HG02642 (cell line): ENCODE measurements around the gene GPR37L1.
"Not testable (repeated sequence)": the region's sequence is repeated elsewhere in the genome, so short reads cannot be mapped to it uniquely, and the experiment has no call there.

Source experiments
- ATAC-seq: cut with Tn5 transposase; IDR thresholded peaks from one replicate; pipeline ENCODE4 v1.9.1; 2021; ENCODE audit warnings: mild to moderate bottlenecking; ENCODE audit not compliant: unreplicated experiment, poor library complexity

Gene GPR37L1

DNA sequence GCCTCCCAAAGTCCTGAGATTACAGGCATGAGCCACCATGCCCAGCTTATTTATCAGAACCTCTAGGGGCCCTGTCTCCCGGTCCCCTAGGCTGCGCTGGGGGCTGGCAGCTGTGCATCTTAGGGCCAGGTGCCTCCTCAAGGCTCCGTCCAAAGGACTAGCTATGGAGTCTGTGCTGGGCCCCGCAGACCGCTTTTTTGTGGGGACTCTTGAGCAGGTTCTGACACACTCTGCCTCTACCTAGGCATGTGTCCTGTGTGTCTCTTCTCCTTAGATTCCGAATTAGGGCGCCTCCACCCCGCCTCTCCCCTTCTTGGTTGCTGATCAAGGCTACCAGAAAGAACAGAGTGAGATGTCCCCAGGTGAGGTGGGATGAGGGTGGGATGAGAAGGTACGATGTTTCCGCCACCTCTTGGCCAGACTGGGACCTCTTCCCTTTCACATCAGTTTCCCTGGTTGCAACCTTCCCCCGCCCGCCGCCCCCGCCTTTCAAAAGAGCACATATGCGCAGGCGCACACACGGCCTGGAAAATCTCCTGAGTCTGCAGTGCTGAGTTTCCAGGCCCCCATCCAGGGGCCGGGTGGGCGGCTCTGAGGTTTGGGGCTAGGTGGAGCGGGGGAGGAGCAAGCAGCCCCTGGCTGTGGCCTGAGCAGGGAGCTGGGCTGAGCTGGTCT lies 42.7 kb downstream of the GPR37L1 start:
- ATAC-seq = no peak

DNA sequence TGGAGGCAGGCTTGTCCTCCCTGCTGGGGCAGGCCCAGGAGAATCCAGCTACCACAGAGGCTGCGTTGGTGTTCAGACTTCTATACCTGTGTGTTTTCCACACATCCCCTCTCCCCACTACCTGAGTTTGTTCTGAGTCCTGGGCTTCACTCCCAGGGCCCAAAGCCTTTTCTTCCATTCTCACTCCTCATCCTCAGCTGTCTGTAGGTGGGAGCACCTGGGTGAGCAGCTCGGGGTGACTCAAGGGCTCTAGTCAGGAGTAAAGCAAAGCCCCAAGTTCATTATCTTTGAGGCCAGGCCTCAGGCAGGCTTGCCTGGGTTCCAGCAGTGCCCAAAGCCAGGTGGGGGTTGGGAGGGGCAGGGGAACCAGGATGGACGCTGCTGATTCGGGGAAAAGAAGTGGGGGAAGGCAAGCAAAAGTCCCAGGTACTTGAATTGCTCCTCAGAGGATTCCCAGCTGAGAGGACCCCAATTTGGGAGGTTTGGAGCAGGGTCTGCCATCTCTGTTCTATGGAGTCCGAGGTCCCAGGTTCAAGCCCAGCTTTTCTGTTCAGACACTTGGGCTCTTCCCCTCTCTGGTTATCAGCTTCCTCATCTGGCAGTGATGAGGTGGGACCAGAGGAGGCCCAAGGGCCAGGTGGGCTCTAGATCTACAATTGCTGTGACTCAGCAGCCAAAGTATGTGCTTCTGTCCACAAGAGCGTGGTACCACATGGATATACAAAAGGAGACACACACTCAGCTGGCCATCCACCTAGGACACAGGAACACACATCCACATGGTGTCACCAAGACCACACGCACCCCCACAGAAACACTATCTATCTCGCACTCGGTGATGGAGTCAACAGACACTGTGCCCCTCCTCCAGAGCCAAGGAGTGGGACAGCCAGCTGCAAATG lies 43.5 kb downstream of the GPR37L1 start:
- ATAC-seq = no peak

DNA sequence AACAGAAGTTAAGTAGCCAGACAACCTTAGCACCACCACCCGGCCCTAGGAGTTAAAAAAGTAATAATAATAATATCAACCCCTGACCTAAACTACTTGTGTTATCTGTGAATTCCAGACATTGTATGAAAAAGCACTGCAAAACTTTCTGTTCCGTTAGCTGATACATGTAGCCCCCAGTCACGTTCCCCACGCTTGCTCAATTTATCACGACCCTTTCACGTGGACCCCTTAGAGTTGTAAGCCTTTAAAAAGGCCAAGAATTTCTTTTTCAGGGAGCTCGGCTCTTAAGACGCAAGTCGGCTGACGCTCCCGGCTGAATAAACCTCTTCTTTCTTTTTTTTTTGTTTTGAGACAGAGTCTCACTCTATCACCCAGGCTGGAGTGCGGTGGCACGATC lies 44.3 kb downstream of the GPR37L1 start:
- not testable (repeated sequence) for ATAC-seq

DNA sequence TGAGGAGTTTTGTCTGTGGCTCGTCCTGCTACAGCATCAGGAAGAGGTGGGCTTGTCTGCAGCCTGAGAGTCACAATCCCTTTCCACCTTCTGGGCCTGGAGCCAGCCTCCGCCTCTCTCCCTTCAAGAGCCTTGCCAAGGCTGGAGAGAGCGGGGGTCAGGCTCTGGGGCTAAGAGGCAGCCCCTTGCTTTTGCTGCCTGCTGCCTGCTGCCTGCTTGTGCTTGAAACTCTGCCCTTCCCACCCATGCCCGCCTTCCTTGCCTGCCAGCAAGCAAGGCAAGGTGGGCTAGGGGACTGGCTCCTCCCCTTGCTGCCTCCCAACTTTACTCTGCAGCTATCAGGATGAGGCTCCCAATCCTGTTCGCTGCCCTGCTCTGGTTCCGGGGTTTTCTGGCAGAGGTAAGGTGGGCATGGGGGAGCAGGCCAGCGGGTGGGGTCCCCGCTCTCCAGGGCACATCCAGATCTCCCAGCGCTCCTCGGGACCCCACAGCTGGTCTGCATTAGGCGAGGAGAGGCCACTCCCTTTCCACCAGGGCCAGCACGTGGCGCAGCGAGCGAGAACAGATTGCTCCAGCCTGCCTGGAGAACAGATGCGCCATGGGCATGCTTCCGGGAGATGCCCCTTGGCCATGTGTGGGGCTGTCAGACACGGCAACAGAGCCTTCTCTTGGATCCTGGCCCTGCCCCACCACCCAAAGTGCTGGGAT lies 45.1 kb downstream of the GPR37L1 start:
- no peak for ATAC-seq

DNA sequence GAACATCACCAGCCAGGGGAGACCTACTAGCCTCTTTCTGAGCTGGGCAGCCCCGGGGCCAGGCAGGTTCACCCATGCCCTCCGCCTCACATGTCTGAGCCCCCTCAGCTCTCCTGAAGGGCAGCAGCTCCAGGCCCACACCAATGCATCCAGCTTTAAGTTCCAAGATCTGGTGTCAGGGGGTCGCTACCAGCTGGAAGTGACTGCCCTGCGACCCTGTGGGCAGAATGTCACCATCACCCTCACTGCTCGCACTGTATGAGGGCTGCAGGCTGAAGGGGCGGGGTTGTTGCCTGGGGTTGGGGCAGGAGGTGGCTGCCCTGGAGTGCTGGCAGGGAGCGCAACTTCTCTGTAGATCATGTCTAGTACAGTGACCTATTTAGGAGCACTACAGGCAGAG lies 46.1 kb downstream of the GPR37L1 start:
- ATAC-seq = no peak

DNA sequence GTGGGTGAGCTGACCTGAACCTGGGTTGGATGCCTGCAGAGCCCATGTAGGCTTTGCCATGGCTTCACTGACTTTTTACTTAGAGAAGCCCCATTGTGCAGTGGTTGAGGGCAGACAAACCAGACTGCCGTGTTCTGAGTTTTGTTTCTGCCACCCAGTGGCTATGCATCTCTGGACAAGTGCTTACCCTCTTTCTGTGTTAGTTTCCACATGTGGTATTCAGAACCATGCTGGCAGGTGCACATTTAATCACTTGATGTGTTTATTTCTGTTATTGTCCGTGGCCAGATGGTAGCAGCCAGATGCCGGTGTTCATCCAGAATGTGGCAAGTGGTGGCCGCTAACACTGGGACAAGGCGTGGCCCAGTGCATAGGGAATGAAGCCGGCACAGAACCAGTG lies 48.0 kb downstream of the GPR37L1 start:
- ATAC-seq = no peak

DNA sequence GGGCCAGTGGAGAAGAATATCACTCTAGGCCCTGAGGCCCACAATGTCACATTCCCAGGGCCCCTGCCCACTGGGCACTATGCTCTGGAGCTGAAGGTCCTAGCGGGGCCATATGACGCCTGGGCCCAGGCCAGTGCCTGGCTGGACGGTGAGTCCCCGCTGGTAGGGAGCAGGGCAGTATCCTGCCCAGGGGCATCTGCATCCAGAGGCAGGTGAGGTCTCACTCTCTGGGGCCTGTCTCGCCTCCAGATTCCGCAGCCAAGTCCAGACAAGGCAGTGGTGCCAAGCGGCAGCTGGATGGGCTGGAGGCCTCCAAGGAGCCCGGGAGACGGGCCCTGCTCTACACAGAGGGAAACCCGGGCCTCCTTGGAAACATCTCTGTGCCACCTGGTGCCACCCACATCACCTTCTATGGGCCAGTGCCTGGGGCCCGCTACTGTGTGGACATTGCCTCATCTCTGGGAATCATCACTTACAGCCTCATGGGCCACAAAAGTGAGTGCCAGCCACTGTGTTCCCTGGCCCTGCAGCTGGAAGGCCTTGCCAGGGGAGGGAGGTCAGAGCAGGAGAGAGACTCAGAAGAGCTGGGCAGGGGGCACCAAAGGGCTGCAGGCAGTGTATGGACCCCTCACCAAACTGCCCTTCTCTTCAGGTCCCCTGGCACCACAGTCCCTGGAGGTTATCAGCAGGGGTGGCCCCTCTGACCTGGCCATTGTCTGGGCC lies 48.7 kb downstream of the GPR37L1 start:
- no peak for ATAC-seq

DNA sequence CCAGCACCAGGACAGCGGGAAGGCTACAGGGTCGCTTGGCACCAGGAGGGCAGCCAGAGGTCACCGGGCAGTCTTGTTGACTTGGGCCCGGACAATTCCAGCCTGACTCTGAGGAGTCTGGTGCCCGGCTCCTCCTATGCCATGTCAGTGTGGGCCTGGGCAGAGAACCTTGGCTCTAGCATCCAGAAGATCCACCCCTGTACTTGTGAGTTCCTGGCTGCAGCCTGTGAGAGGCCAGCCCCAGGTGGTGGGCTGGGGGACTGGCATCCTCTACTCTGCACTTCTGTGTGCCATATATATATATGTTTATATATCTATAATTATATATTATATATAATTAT lies 49.3 kb downstream of the GPR37L1 start:
- ATAC-seq = no peak

DNA sequence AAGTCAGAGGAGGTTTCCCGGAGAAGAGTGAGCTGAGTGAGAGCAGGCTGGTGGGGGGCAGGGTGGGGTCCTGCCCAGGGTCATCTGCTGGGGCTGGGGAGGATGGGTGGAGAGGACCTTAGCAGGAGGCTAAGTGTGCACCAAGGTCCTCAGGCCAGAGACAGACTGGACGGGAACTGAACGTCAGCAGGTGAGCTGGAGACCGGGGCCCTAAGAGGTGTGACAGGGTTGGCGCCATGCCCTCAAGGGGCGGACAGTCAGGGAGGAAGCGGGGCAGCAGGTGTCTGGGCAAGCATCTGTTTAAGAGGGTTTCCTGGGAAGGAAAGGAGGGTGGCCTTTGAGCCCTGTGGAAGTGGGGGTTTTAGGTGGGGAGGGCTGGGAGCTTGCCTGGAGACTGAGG lies 51.3 kb downstream of the GPR37L1 start:
- ATAC-seq = no peak

DNA sequence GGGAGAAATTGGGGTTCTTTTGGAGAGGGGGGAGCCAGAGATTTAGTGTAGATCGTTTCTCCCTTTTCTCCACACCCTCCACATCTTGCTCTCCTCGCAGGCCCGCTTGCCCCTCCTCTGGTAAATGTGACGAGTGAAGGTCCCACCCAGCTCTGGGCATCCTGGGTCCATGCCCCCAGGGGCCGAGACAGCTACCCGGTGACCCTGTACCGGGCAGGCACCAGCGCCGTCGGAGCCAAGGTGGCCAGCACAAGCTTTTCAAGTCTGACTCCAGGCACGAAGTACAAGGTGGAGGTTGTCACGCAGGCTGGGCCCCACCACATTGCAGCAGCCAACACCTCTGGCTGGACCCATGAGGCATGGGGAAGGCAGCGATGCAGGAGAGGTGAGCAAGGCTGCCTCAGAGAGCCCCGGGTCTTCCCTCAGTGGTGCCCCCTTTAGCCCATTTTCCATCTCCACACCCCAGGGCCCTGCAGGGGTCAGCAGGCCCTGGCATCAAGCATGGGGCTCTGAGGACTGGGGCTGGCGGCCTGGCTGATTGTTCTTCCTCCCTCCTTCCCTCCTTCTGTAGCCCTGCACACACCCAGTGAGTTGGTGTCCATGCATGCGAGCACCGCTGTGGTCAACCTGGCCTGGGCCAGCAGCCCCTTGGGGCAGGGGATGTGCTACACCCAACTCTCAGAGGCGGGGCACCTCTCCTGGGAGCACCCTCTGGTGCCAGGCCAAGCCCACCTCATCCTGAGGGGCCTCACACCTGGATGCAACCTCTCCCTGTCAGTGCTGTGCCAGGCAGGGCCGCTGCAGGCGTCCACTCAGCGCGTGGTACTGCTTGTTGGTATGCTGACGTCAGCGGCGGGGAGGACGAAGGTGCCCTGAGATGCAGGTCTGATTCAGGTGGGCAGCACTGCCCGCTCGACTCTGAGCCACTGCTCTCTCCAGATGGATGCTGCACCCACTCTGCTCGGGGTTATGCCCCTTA lies 54.5 kb downstream of the GPR37L1 start:
- ATAC-seq = no peak

DNA sequence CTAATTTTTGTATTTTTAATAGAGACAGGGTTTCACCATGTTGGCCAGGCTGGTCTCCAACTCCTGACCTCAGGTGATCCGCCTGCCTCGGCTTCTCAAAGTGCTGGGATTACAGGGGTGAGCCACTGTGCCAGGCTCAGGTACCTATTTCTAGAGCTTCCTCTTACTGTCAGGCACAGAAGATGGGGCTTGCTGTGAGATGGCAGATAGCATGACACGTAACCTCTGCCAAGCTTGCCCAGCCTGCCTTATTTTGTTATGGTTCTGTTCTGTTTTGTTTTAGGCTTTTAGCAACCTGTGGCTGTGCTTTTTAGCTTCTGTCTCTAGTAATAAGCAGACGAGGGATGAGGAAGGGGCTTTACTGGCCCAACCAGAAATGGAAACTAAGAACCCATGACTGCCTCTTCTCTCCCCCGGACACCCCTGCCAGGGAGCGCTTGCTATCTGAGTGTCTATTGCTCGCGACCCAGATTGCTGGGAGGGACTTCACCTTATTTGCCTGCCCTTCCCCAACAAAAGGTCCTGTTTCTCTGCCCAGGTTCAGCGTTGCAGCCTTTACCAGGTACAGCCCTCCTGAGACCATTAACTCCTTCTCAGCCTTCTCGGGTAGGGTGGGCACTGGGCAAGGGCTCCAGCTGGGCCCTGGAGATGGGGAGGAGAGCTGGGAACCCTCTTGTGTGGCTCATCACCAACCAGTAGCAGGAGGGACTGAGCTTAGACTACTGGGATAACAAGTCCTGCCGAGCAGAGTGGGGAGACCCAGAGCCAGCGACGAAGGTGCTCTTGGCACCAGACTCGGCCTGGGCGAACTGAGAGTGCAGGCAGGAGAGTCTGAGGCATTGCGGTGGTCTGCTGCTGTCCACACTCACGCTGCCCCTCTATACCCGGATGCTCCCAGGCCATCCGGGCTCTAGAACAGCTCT lies 57.4 kb downstream of the GPR37L1 start:
- no peak for ATAC-seq

DNA sequence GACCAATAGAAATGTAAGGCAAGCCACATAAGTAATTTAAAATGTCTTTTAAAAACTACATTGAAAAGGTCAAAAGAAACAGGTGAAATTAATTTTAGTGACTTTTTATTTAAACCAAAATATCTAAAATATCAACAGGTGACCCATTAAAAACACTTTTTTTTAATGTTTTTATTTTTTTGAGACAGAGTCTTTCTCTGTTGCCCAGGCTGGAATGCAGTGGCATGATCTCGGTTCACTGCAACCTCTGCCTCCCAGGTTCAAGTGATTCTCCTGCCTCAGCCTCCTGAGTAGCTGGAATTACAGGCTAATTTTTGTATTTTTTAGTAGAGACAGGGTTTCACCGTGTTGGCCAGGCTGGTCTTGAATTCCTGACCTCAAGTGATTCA lies 58.0 kb downstream of the GPR37L1 start:
- ATAC-seq = not testable (repeated sequence)

DNA sequence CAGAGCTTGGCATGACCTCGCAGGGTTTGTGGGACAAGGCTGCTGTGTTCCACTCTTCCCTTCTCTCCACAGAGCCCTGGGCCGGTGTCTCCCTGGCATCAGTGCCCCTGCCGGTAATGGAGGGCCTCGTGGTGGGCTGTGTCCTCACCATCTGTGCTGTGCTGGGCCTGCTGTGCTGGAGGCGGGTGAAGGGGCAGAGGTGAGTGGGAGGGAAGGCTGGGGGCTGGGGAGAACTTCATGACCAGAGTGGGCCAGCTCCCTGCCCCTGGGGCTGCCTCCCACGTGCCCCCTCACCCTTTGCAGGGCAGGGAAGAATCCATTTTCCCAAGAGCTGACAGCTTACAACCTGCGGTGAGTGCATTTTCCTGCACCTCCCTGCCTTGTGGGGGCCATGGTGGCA lies 58.9 kb downstream of the GPR37L1 start:
- ATAC-seq = no peak

DNA sequence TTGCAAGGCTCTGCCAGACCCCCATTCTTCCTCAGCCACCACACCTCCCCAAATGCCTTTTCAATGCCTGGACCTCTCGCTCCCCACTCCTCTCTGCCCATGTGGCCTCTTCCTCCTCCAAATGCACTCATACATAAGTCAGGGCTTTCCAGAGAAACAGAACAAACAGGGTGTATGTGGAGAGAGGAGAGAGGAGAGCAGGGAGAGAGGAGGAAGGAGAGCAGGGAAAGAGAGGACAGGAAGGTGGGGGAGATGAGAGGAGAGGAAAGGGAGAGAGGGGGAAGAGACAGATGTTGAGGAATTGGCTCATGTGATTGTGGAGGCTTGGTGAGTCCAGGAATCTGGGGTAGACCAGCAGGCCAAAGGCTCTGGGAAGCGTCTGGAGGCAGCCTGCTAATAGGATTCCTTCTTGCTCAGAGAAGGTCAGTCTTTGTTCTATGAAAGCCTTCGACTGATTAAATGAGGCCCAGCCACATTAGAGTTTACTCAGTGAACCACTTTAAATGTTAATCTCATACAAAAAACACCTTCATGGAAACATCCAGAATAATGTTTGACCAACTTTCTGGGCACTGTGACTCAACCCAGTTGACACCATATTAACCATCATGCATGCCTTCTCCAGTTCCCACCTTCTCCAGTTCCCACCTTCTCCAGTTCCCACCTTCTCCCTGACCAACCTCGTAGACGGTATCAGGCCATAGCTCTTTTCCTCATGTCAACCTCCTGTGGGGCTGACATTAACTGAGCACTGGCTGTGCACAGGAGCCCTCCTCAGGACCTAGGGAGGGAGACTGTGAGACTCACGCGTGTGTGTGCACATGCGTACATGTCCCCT lies 59.5 kb downstream of the GPR37L1 start:
- ATAC-seq = no peak
